ENCODE measurements around the gene PANK3.
"Not testable (repeated sequence)": the region's sequence is repeated elsewhere in the genome, so short reads cannot be mapped to it uniquely, and the experiment has no call there.

The PANK3 gene

DNA sequence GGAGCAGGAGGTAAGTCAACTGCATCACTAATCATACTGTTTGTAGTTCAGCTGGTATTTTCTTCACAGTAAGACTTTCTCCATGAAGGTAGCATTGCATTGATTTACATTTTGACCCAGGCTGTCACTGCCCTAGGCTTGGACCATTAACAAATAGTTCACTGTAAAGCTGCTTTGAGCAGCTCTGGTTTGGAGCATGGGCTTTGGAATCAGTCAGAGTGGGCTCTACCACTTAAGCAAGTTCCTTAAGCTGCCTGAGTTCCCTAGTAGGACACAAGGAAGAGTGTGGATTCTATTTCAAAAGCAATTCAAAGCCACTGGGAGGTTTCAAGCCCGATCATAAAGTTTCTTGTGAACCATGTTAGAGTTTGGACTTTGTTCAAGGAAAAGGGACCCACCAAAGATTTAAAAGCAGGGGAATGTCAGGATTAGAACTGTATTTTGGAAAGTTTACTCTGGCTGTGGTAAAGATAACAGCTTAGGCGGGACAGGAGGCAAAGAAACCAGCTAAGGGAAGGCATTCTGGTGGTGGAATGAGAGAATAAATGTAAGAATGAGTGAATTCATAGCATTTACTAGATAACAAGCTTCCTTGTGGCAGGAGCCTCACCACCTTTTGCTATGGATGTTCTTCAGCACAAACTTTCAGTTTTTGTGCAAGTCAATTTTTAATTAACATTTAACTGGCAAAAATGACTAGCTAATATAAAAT, 12.3 kb upstream of the PANK3 start:
- no peak for DNase-seq

DNA sequence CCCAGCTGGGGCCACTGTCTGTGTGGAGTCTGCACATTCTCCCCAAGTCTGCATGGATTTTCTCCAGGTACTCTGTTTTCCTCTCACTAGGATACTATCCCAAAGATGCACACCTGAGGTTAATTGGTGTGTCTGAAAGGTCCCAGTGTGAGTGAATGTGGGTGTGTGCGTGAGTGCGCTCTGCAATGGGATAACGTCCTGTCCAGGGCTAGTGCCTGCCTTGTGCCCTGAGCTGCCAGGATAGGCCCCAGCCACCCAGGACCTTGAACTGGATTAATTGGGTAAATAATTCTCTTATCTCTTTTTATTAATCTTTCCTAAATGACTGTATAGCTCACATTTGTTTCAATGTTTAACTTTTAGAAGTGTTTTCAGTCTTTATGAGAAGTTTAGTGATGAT, 11.5 kb upstream of the PANK3 start:
- no peak for DNase-seq

DNA sequence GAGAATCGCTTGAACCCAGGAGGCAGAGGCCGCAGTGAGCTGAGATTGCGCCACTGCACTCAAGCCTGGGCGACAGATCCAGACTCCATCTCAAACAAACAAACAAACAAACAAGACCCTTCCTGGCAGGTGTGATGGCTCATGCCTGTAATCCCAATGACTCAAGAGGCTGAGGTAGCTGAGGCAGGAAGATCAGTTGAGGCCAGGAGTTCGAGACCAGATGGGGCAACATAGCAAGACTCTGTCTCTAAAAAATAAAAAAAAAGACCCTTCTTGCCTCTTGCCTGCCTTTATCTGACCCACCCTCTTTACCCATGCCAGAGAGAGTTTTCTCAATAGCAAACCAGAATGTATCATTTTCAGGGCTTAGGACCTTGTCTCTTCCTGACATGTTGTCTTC, 8.8 kb upstream of the PANK3 start:
- DNase-seq = no peak

DNA sequence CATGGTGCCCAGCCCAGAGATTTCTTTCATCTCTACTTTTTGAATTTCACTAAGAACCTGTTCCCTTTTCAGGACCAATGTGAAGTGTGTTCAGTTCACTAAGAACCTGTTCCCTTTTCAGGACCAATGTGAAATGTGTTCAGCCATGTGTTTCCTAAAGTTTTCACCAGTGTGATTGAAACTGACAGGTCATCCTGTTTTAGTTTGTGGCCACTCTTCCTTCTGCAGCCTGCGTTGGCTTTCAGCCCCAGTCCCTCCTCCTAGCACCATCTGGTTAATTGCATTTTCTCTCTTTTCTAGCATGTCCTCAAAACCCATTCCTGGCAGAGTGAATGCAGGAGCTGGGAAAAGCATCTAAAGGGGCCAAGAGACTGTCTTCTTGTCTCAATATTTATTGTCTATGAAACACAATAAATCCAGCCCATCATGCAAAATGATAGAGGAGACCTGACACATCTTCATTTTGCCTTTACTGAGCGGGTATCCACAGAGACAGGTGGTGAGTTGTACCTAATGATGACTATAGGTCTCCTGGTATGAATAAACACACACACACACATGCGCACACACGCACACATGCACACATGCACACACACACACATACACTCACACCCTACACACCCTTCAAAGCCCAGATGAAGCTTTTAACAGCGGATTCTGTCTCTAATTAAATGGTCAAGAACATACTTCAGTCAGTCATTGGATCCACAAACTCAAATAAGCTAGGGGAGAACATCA, 6.1 kb upstream of the PANK3 start:
- no peak for DNase-seq

DNA sequence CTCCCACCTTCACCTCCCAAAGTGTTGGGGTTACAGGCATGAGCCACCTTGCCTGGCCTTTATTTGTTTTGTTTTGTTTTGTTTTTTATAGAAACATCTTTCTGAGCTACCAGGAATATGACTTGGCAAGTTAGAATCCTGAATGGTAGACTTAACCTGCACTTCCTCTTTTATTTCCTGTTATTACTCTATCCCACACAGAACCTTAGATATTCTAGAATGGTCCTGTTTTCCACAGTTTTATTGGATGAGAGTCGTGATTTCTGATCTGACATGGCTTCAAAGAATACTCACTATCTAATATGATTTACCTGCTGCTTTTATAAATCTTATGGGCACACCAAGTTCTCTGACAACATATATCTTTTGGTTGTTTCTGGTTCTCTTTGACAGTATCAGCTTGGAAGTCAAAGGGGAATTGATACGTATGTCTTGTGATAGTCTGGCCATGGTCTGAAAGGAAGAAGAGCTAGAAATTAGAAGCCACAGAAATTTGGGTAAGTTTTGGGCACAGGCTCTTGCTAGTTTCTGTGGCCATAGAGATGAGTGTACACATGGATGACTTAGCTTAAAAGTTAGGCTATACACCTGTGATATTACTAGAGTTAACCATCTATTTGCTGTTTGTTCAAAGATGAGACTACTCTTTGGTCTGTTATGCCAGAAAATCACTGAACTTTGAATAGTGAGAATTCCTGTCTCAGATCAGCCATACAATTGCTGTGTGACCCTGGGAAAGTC, 4.7 kb upstream of the PANK3 start:
- no peak for DNase-seq

DNA sequence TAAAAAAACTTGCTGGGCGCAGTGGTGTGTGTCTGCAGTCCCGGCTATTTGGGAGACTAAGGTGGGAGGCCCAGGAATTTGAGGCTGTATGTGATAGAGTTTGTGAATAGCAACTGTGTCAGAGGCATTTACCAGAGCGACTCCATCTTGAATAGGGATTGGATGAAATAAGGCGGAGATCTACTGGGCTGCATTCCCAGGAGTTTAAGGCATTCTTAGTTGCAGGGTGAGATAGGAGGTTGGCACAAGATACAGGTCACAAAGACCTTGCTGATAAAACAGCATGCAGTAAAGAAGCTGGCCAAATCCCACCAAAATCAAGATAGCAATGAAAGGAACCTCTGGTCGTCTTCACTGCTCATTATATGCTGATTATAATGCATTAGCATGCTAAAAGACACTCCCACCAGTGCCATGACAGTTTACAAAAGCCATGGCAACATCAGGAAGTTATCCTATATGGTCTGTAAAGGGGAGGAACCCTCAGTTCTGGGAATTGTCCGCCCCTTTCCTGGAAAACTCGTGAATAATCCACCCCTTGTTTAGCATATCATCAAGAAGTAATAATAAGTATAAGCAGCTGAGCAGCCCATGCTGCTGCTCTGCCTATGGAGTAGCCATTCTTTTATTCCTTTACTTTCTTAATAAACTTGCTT, 1.8 kb upstream of the PANK3 start:
- DNase-seq = not testable (repeated sequence)

DNA sequence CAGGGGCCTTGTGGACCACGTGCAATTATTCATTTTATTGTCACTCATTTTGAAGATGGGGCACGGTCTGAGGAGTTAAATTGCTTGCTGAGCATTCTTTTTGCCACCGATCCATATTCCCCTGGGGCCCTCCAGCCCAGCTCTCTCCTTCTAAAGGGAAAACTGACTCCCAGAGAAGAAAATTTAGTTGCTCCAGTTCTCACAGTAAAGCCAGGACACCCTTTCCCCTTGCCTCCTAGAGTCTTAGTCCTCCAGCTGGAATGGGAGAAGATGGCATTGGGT, 1.0 kb upstream of the PANK3 start:
- no peak for DNase-seq

DNA sequence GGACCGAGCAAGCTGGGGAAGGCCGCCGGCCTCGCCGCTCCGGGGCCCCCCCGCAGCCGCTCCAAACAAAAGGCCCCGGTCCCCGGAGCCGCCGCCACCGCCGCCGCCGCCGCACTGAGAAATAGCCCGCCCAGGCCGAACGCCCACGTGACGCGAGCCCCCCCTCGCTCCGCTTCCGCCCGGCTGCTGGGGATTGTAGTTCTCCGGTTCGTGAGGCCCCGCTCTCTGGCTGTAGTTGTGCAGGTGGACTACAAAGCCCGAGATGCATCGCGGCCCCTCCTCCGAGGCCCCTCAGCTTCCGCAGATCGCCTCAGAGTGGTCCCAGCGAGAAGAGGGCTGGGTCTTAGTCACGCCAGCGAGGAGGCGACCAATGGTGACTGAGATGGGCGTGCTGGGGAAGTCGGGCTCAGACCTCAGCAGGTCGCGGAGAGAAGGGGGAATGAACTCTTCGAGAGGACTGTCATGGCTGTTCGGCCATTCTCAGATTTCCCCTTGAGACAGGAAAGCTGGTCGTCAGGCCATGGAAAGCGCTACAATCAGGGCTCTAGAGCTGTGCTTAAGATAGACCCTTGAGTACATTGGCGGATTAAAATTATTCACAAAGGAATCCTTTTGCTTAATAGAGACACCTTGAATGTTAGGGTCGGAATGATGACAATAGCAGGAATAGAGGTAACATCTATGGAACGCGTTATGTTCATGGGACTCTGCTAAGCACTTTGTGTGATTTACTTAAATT, 489 bp upstream of the PANK3 start:
- peak; percentile 94 for DNase-seq

DNA sequence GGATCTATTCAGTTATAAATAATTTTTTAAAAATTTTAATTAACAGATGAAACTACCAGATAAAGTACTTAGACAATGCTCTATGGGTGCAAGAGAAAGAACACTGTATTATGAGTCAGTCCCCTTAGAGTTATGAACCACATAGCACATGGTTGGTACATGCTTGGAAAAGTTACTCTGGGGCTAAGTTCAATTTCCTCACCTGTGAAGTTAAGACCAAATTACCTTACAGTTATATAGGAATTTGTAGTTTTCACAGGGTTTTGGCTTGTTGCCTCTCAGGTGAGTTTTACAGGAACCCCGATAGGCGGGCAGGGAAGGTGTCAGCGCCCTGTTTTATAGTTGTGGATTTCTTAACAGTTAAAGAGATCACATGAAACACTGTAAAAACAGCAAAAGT, 1.2 kb downstream of the PANK3 start:
- no peak for DNase-seq

DNA sequence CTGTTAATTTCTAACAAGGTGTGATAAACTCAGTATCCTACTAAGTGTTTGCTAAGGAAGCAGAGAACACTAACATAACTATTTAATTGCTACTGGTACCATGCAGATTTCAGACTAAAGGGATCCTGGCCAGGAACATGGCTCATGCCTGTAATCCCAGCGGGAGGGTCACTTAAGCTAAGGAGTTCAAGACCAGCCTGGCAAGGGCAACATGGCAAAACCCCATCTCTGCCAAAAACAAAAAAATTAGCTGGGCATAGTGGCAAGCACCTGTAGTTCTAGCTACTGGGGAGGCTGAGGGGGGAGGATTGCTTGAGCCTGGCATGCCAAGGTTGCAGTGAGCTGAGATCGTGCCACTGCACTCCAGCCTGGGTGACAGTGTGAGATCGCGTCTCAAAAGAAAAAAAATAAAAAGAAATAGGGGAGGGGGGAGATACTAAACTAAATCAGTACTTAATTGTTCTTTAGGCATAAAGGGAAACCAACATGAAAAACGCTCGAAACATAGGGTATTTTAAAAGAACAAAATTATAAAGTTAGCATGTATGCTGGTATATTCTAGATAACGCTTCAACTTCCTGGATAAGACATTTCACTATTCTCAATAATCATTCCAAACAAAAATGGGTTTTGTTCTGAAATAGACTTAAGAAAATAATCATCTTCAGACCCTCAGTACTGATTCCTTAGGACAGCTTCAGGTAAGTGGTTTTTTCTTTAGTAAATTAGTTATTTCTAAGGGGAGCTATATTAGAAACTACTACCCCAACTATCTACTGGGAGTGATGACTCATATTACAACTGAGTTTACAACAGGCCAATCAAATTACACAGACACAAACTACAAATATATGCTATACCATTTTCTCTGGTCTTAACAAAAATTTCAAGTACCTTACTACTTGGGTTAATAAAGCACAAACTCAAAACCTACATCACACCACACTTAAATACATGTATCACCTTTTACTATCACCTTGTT, 3.5 kb downstream of the PANK3 start:
- DNase-seq = no peak

DNA sequence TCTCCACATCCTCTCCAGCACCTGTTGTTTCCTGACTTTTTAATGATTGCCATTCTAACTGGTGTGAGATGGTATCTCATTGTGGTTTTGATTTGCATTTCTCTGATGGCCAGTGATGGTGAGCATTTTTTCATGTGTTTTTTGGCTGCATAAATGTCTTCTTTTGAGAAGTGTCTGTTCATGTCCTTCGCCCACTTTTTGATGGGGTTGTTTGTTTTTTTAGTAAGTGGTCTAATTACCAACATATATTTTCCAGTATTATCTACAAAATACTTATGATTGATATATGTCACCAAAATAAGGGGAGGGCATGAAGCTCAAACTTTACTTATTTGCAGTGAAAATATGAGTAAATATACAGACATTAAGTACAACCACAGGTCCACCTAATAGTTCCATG, 5.0 kb downstream of the PANK3 start:
- not testable (repeated sequence) for DNase-seq

DNA sequence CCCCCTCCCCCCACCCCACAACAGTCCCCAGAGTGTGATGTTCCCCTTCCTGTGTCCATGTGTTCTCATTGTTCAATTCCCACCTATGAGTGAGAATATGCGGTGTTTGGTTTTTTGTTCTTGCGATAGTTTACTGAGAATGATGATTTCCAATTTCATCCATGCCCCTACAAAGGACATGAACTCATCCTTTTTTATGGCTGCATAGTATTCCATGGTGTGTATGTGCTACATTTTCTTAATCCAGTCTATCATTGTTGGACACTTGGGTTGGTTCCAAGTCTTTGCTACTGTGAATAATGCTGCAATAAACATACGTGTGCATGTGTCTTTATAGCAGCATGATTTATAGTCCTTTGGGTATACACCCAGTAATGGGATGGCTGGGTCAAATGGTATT, 5.5 kb downstream of the PANK3 start:
- not testable (repeated sequence) for DNase-seq

DNA sequence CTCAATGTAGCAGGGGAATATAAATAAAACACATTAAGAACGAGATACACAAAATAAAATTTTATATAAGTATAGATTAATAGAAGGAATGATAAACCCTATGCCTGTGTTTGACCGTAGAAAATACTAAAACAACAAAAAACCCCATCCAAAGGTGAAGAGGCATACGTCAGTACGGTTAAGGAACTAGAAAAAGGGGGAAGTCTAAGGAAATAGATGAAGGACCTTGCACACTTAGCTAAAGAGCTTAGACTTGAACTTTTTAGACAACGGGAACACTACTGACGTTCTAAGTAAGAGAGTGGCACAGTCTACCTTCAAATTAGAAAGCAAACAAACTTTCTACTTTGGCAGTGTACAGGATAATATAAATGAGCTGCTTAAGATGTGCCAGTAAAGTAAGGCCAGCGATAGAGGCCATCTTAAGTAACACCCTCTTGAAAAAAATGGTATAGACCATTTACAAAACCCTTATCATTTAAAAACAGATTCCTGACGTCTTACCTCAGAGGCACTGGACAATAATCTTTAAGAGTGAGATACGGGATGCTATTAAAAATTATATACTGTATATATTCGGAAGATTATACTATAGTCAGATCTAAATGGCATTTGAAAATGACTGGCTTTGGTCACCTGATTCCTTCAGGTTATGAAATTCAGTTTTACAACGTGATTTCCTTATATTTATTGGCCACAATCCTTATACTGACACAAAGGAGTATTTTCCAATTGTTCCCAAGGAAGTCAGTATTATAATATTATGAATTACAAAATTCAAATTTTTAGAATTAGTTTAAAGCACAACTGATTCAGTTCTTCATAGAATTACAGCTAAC, 8.5 kb downstream of the PANK3 start:
- DNase-seq = no peak

DNA sequence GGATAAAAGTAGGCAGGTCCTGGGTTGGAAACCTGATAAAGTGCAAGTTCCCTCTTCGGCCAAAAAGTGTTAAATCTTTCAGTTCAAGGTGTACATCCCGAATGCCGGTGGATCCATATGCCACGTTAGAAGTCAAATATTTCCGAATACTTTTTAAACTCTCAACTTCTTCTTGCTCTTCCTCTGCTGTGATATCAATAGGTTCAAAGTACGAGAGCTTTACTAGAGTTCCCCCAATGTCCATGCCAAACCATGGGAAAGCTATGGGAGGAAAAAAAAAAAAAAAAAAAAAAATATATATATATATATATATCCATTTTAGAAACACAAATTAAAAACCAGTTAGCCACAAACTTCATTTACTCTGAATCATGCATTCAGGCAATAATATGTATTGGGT, 10.4 kb downstream of the PANK3 start:
- DNase-seq = no peak

DNA sequence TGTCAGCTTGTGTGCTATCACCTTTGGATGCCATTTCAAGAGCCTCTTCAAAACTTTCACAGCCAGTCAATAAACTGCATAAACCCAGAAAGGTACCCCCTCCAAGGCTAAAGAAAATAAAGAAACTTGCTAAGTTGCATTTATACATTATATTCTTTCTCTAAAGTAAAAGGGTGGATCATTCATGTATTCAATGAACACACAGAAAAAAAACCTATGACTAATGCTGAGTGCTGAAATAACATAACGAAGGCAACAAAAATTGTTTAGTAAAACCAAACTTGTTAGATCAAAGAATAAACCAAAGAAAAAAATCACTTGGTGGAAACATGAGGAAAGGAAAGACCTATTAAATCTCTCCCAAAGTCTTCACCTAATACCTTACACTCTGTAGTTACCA, 15.2 kb downstream of the PANK3 start:
- DNase-seq = no peak

DNA sequence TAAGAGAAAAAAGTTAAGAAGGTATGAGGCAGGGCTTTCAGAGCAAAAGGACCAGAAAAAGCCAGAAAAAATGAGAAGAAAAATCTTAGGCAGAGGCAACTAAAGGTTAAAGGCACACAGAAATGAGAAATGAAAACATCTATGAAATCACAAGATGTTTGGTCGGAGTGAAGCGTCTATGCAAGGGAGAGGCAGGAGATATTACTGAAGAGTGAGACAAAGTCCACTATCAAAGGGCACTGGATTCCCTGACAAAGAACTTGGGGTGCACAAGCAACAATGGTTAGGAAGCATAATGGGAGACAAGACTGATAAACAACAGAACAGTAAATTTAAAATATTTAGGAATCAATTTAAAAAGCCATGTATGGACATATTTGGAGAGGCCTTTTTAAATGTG, 16.9 kb downstream of the PANK3 start:
- no peak for DNase-seq

DNA sequence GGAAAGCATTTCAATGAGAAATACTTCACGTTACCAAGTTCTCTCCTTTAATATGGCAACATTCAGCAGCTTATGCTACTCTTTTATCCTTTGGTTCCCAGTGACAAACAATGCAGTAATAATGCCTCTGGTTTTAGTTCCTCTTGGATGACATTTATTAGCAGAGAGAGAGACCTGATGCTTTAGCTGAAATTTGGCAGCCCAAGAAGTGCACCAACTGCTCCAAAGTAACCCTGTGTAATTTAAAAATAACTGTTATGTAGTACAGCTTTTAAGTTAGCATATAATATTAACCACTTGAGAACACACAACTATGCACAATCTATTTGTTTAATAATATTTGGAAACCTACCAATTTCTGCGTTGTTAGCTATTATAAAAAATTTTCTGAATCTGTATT, 21.8 kb downstream of the PANK3 start:
- no peak for DNase-seq

DNA sequence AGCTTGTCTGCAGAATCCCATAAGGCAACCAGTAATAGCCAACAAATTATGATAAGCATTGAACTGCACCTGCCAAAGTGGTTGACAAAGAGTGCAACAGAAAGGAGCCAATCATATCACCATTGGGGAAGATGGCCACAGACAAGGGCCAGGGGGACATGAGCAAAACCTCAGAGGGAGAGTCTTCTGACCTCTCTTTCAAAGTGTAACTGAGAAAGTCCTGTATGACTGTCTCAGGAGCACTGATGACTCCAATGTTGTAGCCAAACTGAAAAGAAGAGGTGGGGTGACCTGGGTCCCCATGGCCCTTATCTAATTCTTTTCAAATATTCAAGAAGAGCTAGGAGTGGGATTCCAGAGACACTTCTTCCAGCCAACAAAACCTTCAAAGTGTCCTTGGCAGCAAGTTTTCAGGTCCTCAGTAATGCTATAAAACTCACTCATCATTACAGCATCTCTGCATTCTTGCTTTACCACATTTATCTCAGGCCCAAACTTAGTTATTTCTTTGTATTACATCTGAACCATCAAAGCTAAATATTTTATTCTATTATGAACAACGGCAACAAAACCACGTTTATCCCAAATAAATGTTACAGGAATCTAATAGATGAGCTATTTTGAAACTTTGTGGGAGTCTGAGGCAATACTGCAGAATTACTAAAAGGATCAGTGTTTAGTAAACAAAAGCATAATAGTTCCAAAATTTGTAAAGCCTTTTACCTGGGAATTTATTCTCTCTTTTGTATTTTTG, 25.6 kb downstream of the PANK3 start:
- no peak for DNase-seq

DNA sequence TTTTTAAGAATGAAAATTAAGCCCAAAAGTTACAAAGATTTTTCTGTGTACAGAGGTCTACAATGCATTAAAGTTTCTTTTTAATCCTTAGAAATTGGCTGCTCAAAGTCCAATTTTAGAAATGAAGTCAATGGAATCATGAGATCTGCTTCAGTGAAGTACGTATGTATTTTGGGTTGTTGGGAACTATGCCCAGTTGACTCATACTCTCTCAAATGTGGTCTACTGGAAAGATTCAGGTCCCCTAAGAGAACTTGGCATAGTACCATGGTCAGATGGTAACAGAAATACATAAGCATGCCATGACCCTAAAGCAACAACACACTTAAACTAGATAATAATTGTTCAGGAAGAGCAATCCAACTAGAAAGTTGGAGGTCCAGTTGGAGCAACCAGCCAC, 27.0 kb downstream of the PANK3 start:
- no peak for DNase-seq

DNA sequence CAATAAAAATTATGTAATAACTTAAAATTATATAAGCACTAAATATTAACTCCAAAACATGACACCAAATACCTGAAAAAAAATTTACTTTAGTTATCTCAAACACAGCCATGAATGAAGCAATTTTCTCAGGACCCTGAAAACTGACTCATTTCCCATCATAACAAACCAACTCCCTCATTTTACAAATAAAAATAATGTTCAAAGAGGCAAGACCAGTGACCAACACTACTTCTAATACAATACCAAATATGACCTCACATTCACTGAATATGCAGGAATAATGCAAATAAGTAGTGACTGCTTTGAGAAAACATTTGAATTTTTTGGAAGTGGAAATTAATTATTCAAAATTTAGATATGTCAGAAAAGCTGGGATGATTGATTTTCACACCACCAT, 28.5 kb downstream of the PANK3 start:
- DNase-seq = no peak

Data from SHP77 treated with DMSO at 0.1 percent for 48 hours (cell line).